HK-2 (cell line): ENCODE measurements around the gene IGFLR1.
"Not testable (repeated sequence)": the region's sequence is repeated elsewhere in the genome, so short reads cannot be mapped to it uniquely, and the experiment has no call there.

ENCODE experiments used
- DNase-seq: peaks from one replicate; pipeline ENCODE4 v3.0.0-alpha.2; 2018; ENCODE audit not compliant: unreplicated experiment

Gene IGFLR1

DNA sequence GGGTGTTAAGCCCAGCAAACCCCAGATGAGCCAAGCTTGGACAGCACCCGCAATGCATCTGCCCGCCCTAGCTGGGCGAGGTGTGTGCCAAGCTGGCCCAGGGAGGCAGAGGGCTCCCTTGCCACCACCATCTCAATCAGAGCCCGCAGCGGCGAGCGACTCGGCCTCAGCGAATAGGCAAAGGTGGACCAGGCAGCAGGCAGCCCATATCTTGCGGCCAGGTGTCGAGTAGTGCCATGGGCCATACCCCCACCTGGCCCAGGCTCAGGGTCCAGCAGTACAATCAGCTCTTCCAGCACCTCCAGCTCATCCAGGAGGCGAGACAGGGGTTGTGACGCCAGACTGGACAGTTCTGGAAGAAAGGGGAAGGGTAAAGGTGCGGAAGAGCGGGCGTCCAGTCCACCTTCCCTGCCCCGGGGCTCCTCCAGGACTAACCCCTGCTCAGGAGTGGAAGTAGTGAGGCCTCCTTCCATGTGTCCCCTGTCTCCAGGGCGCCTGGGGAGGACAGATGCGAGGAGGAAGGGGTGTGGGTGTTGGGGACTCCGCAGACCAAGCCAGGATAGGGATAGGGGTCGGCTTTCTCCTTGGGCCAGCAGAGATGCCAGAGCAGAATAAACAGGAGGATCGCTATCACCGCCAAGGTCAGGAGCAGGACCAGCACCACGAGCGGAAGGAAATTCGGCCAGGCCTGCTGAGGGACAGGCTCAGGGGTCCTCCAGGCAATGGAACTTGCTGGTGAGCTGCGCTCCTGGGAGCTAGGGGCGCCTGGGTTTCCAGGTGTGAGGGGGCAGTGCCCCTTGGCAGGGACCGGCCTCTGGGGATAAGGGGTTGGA, 2.8 kb downstream of the IGFLR1 start:
- no peak for DNase-seq

- DNase-seq = no peak
These were observed 3.4 kb downstream of the IGFLR1 start for GRCh38 chr19:35738887-35739229.

GRCh38 chr19:35738021-35738886, 4.0 kb downstream of the IGFLR1 start:
- DNase-seq = no peak

DNA sequence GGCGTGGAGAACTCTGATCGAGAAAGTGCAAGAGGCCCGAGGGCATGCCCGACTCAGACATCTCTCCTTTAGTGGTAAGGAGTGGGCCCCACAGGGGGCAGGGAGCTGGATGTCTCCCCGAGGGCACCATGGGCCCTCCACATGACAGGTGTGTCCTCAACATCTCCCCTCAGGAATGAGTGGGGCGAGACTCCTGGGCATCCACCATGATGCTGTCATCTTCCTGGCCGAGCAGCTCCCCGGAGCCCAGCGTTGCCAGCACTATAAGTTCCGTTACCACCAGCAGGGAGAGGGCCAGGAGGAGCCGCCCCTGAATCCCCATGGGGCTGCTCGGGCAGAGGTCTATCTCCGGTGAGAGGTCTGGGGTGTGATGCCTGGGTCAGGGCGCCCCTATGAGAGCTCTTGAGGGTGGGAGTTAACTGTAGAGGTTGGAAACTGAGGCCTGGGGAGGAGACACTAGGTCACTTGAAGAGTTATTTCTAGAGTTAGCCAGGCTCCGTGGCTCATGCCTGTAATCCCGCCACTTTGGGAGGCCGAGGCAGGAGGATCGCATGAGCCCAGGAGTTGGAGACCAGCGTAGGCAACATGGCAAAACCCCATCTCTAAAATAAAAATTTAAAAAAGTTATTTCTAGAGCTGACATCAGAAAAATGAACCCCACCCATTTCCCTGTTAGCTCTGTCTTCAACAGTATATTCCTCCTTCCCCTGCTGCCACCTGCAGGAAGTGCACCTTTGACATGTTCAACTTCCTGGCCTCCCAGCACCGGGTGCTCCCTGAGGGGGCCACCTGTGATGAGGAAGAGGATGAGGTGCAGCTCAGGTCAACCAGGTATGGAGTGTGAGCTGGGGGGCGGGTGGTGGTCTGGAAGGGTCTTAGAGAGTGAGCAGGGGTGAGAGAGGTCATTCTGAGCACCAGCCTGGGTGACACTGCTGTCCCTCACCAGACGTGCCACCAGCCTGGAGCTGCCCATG, 5.1 kb downstream of the IGFLR1 start:
- no peak for DNase-seq

DNA sequence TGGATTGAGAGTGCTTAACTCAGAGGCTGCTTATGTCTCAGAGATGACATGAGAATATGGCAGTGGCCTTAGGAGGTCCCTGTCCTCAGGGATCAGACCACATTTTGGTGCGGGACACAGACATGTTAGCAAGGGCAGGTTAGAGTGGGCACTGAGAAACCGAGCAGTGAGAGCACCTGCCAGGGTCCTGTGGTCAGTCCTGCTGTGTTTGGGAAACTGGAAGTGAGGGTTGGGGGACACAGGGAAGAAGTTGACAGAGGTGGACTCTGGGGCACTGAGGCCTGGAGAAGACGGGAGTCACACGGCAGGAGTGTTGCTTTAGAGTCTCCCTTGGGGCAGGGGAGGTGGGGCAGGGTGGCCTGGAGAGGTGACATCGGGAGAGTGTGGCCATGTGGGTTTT, 7.4 kb downstream of the IGFLR1 start:
- no peak for DNase-seq

- no peak for DNase-seq
These were observed 8.0 kb downstream of the IGFLR1 start for GRCh38 chr19:35734273-35734672.

- no peak for DNase-seq
These were observed 8.8 kb downstream of the IGFLR1 start for GRCh38 chr19:35733180-35734125.

DNA sequence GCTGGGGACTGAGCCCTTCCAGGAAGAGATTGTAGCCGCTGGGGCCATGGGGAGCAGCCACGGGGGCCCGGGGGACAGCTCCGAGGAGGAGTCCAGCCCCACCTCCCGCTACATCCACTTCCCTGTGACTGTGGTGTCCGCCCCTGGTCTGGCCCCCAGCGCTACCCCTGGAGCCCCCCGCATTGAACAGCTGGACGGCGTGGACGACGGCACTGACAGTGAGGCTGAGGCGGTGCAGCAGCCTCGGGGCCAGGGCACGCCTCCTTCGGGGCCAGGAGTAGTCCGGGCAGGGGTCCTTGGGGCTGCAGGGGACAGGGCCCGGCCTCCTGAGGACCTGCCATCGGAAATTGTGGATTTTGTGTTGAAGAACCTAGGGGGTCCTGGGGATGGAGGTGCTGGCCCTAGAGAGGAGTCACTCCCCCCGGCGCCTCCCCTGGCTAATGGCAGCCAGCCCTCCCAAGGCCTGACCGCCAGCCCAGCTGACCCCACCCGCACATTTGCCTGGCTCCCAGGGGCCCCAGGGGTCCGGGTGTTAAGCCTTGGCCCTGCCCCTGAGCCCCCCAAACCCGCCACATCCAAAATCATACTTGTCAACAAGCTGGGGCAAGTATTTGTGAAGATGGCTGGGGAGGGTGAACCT, 9.6 kb downstream of the IGFLR1 start:
- DNase-seq = no peak

DNA sequence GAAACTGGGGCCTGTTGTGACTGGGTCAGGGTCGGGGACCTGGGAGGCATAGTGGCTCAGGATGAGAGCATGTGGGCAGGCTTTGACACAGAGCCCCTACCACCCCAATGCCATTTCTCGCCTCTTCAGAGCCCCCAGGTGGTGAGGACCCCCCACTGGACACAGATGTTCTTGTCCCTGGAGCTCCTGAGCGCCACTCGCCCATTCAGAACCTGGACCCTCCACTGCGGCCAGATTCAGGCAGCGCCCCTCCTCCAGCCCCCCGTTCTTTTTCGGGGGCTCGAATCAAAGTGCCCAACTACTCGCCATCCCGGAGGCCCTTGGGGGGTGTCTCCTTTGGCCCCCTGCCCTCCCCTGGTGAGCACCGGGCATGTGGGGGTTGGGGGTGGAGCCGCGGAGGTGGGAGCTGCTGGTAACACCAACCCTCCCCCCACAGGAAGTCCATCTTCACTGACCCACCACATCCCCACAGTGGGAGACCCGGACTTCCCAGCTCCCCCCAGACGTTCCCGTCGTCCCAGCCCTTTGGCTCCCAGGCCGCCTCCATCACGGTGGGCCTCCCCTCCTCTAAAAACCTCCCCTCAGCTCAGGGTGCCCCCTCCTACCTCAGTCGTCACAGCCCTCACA, 10.4 kb downstream of the IGFLR1 start:
- DNase-seq = no peak

GRCh38 chr19:35731353-35731752, 10.9 kb downstream of the IGFLR1 start:
- DNase-seq = no peak

- no peak for DNase-seq
These were observed 11.9 kb downstream of the IGFLR1 start for GRCh38 chr19:35730326-35730725.

DNA sequence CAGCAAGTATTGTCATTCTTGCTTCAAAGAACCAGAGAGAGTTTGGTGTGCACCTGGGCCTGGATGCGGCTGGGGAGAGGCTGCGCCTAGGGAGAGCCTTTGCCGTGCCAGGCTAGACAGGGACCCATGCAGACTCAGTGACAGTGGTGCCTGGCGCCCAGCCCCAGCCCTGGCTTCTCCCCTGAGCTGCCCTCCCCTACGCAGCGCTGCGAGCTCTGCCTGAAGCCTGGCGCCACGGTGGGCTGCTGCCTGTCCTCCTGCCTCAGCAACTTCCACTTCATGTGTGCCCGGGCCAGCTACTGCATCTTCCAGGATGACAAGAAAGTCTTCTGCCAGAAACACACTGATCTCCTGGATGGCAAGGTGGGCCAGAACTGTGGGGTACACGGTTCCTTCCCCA, 12.5 kb downstream of the IGFLR1 start:
- DNase-seq = no peak

GRCh38 chr19:35729021-35729420, 13.2 kb downstream of the IGFLR1 start:
- no peak for DNase-seq

DNA sequence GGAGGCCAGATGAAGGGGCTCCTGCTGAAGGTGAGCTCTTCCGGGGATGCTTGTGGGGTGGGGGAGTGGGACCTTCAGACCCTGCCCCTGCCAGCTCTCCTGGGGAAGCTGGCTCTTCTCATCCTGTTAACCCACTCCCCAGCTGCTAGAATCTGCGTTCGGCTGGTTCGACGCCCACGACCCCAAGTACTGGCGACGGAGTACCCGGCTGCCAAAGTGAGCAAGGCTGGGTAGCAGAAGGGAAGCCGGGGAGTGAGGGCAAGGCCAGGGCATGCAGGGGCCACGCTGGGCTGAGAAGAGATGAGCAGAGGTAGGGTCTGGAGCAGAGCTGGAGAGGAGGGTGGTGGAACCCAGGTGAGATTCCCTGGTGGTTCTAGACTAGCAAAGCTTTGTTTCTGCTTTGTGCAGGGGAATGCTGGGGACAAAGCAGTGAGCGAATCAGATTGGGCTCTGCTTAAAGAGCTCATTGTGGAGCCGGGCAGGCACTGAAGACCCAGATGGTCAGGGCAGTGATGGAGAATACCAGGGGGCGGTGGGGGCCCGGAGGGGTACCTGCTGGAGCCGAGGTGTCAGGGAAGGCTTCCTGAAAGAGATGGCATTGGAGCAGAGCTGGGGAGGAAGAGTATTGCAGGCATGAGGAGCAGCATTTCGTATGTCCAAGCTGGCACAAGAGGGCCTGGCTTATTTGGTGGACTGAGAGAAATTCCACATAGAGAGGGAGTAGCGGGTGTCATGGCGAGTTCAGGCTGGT, 14.1 kb downstream of the IGFLR1 start:
- no peak for DNase-seq

DNA sequence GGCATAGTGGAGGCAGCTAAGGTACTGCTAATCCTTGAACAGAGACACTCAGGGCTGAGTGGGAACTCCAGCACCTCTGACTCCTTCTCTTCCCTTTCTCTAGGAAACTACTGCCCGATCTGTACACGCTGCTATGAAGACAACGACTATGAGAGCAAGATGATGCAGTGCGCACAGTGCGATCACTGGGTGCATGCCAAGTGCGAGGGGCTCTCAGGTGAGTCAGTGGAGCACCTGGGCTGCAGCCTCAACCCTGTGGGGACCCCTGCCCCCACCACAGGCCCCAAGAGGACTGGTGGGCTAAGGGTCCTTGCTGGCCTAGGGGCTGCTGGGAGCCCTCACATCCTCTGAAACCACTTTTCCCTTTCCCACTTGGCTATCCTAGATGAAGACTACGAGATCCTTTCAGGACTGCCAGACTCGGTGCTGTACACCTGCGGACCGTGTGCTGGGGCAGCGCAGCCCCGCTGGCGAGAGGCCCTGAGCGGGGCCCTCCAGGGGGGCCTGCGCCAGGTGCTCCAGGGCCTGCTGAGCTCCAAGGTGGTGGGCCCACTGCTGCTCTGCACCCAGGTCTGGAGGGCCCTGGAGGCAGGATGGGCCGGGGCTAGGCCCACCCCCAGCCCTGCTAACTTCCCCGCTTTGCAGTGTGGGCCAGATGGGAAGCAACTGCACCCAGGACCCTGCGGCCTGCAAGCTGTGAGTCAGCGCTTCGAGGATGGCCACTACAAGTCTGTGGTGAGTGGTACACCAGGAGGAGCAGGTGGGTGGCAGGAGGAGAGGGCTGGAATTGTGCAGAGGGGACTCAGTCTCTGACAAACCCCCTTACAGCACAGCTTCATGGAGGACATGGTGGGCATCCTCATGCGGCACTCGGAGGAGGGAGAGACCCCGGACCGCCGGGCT, 14.9 kb downstream of the IGFLR1 start:
- no peak for DNase-seq

DNA sequence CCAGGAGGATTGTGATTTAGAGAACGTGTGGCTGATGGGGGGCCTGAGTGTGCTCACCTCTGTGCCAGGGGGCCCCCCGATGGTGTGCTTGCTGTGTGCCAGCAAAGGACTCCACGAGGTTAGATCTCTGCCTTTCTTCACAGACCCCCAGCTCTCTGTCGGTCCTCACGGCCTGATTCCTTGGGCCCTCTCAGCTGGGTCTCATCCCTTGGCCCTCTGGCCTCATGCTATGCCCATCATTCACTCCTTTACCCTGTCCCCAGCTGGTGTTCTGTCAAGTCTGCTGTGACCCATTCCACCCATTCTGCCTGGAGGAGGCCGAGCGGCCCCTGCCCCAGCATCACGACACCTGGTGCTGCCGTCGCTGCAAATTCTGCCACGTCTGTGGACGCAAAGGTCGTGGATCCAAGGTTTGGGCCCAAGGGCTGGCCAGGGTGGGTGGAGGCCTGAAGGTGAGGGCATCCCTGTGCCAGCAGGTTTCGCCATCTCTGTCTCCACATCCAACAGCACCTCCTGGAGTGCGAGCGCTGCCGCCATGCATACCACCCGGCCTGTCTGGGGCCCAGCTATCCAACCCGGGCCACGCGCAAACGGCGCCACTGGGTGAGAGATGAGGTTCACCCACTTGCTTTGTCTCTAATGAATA, 16.9 kb downstream of the IGFLR1 start:
- no peak for DNase-seq

DNA sequence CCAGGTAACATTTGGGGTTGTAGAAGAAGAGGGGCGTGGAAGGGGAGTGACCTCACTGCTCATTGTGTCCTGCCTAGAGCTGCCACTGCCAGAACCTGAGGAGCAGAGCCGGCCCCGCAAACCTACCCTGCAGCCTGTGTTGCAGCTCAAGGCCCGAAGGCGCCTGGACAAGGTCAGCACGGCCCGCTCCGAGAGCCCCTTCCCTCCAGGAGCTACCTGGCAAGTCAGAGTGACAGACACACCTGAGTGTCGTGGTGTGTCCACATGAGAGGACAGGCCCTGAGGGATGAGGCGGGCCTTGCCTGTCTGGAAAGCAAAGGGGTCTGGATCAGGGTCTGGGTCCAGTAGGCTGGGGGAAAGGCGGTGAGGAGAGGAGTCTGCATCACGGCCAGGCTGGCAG, 17.7 kb downstream of the IGFLR1 start:
- DNase-seq = no peak

DNA sequence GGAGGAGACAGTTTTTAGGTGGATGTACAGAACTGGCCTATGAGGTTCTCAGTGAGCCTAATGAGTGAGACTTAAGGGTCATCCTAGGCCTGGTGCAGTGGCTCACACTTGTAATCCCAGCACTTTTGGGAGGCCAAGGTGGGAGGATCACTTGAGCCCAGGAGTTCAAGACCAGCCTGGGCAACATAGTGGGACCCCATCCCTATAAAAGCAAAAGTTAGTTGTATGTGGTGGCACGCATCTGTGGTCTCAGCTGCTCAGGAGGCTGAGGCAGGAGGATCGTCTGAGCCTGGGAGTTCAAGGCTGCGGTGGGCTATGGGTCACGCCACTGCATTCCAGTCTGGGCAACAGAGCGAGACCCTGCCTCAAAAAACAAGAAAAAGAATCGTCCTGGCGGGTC, 18.1 kb downstream of the IGFLR1 start:
- DNase-seq = not testable (repeated sequence)
